Mammary epithelial cell (primary cell): ENCODE data around the gene RBM6.

Source experiments
- CTCF ChIP-seq, 2 donors: IDR thresholded peaks in 1 of 2; conservative IDR thresholded peaks in 1 of 2; 2 replicates each; pipeline ENCODE4 v1.5.1; 2011 to 2012; ENCODE audit warnings: inconsistent platforms in 2 of 2, low read length in 2 of 2, mild to moderate bottlenecking in 2 of 2, control low read depth in 1 of 2, low read depth in 1 of 2; ENCODE audit not compliant: insufficient read depth in 1 of 2; ENCODE audit errors: extremely low read depth in 1 of 2
- EZH2 ChIP-seq: IDR thresholded peaks from 2 replicates; pipeline ENCODE4 v1.6.1; 2012; ENCODE audit warnings: low read length, inconsistent platforms, borderline replicate concordance

- TF ChIP-seq EZH2 (no peak), CTCF (conservative IDR thresholded peaks at IDR 0.05 in 1 of 2, IDR thresholded peaks at IDR 0.05 in 1 of 2; ENCODE audit: extremely low read depth in 1 of 2, insufficient read depth in 1 of 2, low read depth in 1 of 2, low read length in 2 of 2) (no peak)
These were observed 52.4 kb downstream of the RBM6 start for GRCh38 chr3:49992326-49992725.
